IMR-90 (cell line): Measurements from ENCODE around the gene MAP4.

Experiments used
- BHLHE40 ChIP-seq: fragments of 150-350 bp; IDR thresholded peaks from 2 replicates; pipeline ENCODE4 v1.6.1; 2016; ENCODE audit warnings: mild to moderate bottlenecking, low read depth, low read length
- CEBPB ChIP-seq: IDR thresholded peaks from 2 replicates; pipeline ENCODE4 v1.6.1; 2012; ENCODE audit warnings: low read depth, low read length, improper control_type of control experiment
- CHD1 ChIP-seq: IDR thresholded peaks from 2 replicates; pipeline ENCODE4 v1.6.1; 2012; ENCODE audit warnings: low read depth, low read length, improper control_type of control experiment
- FOS ChIP-seq: fragments of 150-350 bp; IDR thresholded peaks from 2 replicates; pipeline ENCODE4 v1.6.1; 2016; ENCODE audit warnings: low read depth, low read length
- MAFK ChIP-seq: IDR thresholded peaks from 2 replicates; pipeline ENCODE4 v1.6.1; 2012; ENCODE audit warnings: low read depth, low read length, improper control_type of control experiment
- MAZ ChIP-seq: IDR thresholded peaks from 2 replicates; pipeline ENCODE4 v1.6.1; 2012; ENCODE audit warnings: low read depth, mild to moderate bottlenecking, low read length, improper control_type of control experiment, moderate library complexity, borderline replicate concordance
- POLR2A ChIP-seq: IDR thresholded peaks from 2 replicates; pipeline ENCODE4 v1.6.1; 2012; ENCODE audit warnings: mild to moderate bottlenecking, low read depth, low read length
- RAD21 ChIP-seq: IDR thresholded peaks from 2 replicates; pipeline ENCODE4 v1.6.1; 2012; ENCODE audit warnings: low read length, improper control_type of control experiment
- RCOR1 ChIP-seq: IDR thresholded peaks from 2 replicates; pipeline ENCODE4 v1.6.1; 2012; ENCODE audit warnings: mild to moderate bottlenecking, low read length, improper control_type of control experiment; ENCODE audit not compliant: insufficient replicate concordance
- SMC3 ChIP-seq: fragments of 150-350 bp; IDR thresholded peaks from 2 replicates; pipeline ENCODE4 v1.6.1; 2016; ENCODE audit warnings: low read depth, mild to moderate bottlenecking, antibody characterized with exemption, low read length, moderate library complexity
- USF2 ChIP-seq: fragments of 150-350 bp; IDR thresholded peaks from 2 replicates; pipeline ENCODE4 v1.6.1; 2017; ENCODE audit warnings: mild to moderate bottlenecking, antibody characterized with exemption, low read length, low read depth
- TF ChIP-seq, protein P1 (sequence below): conservative IDR thresholded peaks from 2 replicates; pipeline ENCODE4 v1.5.1; 2012; ENCODE audit warnings: mild to moderate bottlenecking, low read depth, low read length, improper control_type of control experiment

DNA sequence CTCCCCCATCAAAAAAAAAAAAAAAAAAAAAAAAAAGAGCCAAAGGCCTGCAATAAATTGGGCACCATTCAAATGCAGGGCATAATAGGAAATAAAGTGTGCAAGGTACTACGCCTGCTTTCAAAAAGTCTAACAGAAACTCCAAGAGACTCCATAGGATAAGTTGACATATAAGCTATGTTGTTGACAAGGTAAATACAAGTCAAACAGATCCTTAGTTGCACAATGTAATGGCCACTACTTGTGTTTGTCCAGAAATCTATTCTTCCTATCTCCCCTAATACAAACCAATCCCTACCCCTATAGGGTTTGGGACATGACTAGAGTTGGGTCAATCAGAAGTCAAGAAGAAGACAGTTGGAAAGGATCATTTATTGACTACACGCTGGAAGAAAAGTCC lies 16.0 kb downstream of the MAP4 start:
- TF ChIP-seq, protein P1, sequence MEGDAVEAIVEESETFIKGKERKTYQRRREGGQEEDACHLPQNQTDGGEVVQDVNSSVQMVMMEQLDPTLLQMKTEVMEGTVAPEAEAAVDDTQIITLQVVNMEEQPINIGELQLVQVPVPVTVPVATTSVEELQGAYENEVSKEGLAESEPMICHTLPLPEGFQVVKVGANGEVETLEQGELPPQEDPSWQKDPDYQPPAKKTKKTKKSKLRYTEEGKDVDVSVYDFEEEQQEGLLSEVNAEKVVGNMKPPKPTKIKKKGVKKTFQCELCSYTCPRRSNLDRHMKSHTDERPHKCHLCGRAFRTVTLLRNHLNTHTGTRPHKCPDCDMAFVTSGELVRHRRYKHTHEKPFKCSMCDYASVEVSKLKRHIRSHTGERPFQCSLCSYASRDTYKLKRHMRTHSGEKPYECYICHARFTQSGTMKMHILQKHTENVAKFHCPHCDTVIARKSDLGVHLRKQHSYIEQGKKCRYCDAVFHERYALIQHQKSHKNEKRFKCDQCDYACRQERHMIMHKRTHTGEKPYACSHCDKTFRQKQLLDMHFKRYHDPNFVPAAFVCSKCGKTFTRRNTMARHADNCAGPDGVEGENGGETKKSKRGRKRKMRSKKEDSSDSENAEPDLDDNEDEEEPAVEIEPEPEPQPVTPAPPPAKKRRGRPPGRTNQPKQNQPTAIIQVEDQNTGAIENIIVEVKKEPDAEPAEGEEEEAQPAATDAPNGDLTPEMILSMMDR: no peak
- TF ChIP-seq USF2 (no peak), POLR2A (no peak), CEBPB (no peak), MAZ (no peak), RAD21 (no peak), SMC3 (no peak), CHD1 (no peak), MAFK (no peak), FOS (no peak), BHLHE40 (no peak), RCOR1 (no peak)
